Vagina (tissue), 2 donors: ENCODE measurements around the gene ABCC6.

Experiments used
- CTCF ChIP-seq, 3 experiments: fragments of 450-650 bp in 2 of 3; fragments of 200-600 bp in 1 of 3; sonication (generic) in 1 of 3; IDR thresholded peaks; one replicate each; pipeline ENCODE4 v1.5.1; 2017 to 2019; ENCODE audit warnings: antibody characterized with exemption in 3 of 3, mild to moderate bottlenecking in 2 of 3, moderate library complexity in 2 of 3
- POLR2A ChIP-seq, 2 donors: fragments of 450-650 bp; IDR thresholded peaks; one replicate each; pipeline ENCODE4 v1.6.1; 2017; ENCODE audit warnings: antibody characterized with exemption in 2 of 2, mild to moderate bottlenecking in 2 of 2, moderate library complexity in 2 of 2

GRCh38 chr16:16100631-16101030 is 122.7 kb downstream of the ABCC6 start:
- TF ChIP-seq CTCF (IDR thresholded peaks at IDR 0.05) = no peak
- TF ChIP-seq POLR2A (IDR thresholded peaks at IDR 0.05) = no peak
